DND-41 (cell line): ENCODE data around the gene C2CD2L.

Experiments
- CTCF ChIP-seq: IDR thresholded peaks from 2 replicates; pipeline ENCODE4 v1.5.1; 2012; ENCODE audit warnings: borderline replicate concordance, low read length, moderate library complexity, mild to moderate bottlenecking; ENCODE audit not compliant: poor library complexity, severe bottlenecking; ENCODE audit errors: extremely low read depth
- EZH2 ChIP-seq: IDR thresholded peaks from 3 replicates; pipeline ENCODE4 v1.6.1; 2012; ENCODE audit warnings: borderline replicate concordance, low read depth, mild to moderate bottlenecking, moderate library complexity, low read length, inconsistent platforms; ENCODE audit not compliant: severe bottlenecking

- TF ChIP-seq EZH2 (no peak), CTCF (no peak)
Measured at GRCh38 chr11:119121008-119121810, 14.1 kb downstream of the C2CD2L start, which contains the start of gene HINFP.
